ENCODE measurements around the gene LITAFD.
"Not testable (repeated sequence)": the region's sequence is repeated elsewhere in the genome, so short reads cannot be mapped to it uniquely, and the experiment has no call there.

Gene LITAFD

GRCh38 chr16:8858994-8859912, 22.9 kb upstream of the LITAFD start:
- no peak for DNase-seq

- DNase-seq, result no peak
These were observed 22.0 kb upstream of the LITAFD start for GRCh38 chr16:8859913-8860881.

- DNase-seq, result no peak
These were observed 20.4 kb upstream of the LITAFD start for GRCh38 chr16:8861563-8862308.

GRCh38 chr16:8862309-8863130, 19.6 kb upstream of the LITAFD start:
- no peak for DNase-seq

GRCh38 chr16:8863594-8864424, 18.3 kb upstream of the LITAFD start:
- DNase-seq, result no peak

- DNase-seq, result no peak
These were observed 17.6 kb upstream of the LITAFD start for GRCh38 chr16:8864480-8865110.

GRCh38 chr16:8865145-8865882, 16.8 kb upstream of the LITAFD start:
- DNase-seq, result no peak

- DNase-seq, result peak; percentile 50
These were observed 15.8 kb upstream of the LITAFD start for GRCh38 chr16:8866118-8866883.

- no peak for DNase-seq
These were observed 15.3 kb upstream of the LITAFD start for GRCh38 chr16:8866884-8867215.

GRCh38 chr16:8867216-8867931, 14.8 kb upstream of the LITAFD start:
- DNase-seq, result no peak

- DNase-seq, result no peak
These were observed 14.2 kb upstream of the LITAFD start for GRCh38 chr16:8867932-8868415.

- peak; percentile 92 for DNase-seq
These were observed 13.5 kb upstream of the LITAFD start, which contains the start of gene CARHSP1 for GRCh38 chr16:8868416-8869211. Gene CARHSP1 (minus strand): TSS chr16:8869006. CDS start chr16:8859328, 9,678 bp downstream.

GRCh38 chr16:8869212-8869987, 12.8 kb upstream of the LITAFD start:
- no peak for DNase-seq

- DNase-seq, result not testable (repeated sequence)
These were observed 12.2 kb upstream of the LITAFD start for GRCh38 chr16:8869988-8870241.

- DNase-seq, result no peak
These were observed 10.1 kb upstream of the LITAFD start for GRCh38 chr16:8872071-8872470.

All from fibroblast of skin of right biceps (primary cell).